ENCODE measurements around the gene HAPLN1. TPM values are rescaled to one million over a fixed set of nuclear protein-coding genes. Genes with fewer than 3 reads are reported as not detected.

The HAPLN1 gene
- polyA plus RNA-seq, 2 donors = 0.02 to 0.04 TPM

DNA sequence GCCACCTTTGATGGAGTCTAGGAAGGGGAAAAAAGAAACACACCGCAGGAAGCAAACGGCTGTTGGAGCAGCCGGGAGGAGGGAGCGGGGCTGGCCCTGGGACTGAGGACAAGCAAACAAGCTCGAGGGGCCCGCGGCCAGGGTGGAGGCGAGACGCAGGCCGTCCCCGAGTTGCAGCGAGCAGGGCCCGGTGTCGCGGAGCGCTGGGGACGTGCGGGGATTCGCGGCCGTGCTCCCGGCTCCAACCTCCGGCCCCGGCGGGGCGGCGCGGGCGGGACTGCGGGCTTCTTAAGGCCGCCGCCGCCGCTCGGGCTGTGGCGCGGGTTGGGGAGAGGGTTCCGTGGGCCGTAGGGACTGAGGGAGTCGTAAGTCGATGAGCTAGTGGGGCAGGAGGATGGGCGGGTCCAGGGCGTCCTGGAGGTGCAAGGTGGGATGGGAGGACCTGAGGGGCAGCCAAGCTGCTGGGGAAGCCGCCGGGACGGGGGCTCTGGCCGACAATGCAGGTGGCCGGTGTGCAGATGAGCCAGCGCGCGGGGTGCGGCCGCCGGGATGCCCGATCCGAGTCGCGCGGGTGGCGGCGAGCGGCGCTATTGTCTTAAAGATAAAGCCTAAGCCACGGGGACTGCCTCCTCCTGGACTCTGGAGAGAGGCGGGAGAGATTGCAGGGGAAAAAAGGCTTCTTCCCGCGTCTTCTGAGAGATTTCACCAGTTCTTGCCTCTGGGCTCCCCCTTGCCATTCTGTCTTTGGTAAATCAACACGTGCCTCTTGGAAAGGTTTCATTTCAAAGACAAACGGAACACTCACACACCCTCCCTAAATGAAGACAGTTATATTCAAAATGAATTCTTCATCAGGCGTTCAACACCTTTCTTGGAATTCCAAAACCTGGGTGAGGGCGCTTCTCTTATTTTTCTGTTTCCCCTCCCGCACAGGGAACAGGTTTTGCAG is 1.6 kb upstream of the HAPLN1 start:
- Histone ChIP-seq H3K36me3 (ENCODE audit: control insufficient read depth in 2 of 2, insufficient read depth in 2 of 2, low read length in 1 of 2) (no peaks in the 10 kb centered on the region), H3K9me3 (ENCODE audit: control insufficient read depth in 2 of 2, insufficient read depth in 1 of 2, low read depth in 1 of 2, low read length in 1 of 2) (no peaks in the 10 kb centered on the region), H3K27ac (ENCODE audit: low read depth in 2 of 2, low read length in 1 of 2) (no peak overlapping the region), H3K4me3 (ENCODE audit: low read depth in 1 of 2, low read length in 2 of 2) (peak overlapping the region; percentile 33 to 36), H3K27me3 (ENCODE audit: control insufficient read depth in 1 of 2, insufficient read depth in 2 of 2, low read length in 2 of 2) (peaks cover 0 to 3% of the 10 kb centered on the region in 2 donors), H3K4me1 (ENCODE audit: control insufficient read depth in 2 of 2, insufficient read depth in 2 of 2, low read length in 1 of 2) (no peaks in the 10 kb centered on the region)
- 3 to 5% methylated on average over 57 to 72 of the region's 72 CpGs for WGBS, 2 donors

DNA sequence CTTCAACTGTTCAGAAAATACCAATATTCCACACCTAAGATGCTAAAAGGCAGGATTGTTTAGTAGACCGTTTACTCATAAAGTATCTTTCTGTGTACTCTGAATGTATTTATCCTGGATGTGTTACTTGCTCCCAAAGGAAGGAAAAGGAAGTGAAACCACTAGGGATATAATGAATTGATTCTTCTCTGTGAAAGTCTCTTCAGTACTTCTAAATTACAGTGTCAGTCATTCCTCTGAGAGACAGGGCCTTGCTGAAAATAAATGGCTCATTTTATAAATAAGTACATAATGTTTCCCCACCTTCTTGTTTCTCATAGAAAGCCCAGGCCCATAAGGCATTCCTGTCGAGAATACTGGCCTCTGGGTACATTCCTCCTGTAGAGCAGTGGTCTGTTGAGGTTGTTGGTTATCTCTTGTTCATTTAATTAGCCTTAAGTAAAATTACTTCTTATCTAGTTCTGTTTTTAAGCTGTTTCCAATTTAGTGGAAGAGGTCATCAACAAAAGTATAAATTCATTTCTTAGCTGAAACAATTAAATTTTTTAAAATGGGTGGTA is 1.6 kb downstream of the HAPLN1 start:
- H3K4me1 ChIP-seq (ENCODE audit: control insufficient read depth in 2 of 2, insufficient read depth in 2 of 2, low read length in 1 of 2) = no peaks in the 10 kb centered on the region
- H3K27ac ChIP-seq (ENCODE audit: low read depth in 2 of 2, low read length in 1 of 2) = no peak overlapping the region
- peaks cover 0 to 3% of the 10 kb centered on the region in 2 donors for H3K27me3 ChIP-seq (ENCODE audit: control insufficient read depth in 1 of 2, insufficient read depth in 2 of 2, low read length in 2 of 2)
- H3K36me3 ChIP-seq (ENCODE audit: control insufficient read depth in 2 of 2, insufficient read depth in 2 of 2, low read length in 1 of 2) = no peaks in the 10 kb centered on the region
- no peaks in the 10 kb centered on the region for H3K9me3 ChIP-seq (ENCODE audit: control insufficient read depth in 2 of 2, insufficient read depth in 1 of 2, low read depth in 1 of 2, low read length in 1 of 2)
- 65 to 70% methylated on average over 2 of the region's 2 CpGs for WGBS, 2 donors
- no peak overlapping the region for H3K4me3 ChIP-seq (ENCODE audit: low read depth in 1 of 2, low read length in 2 of 2)

DNA sequence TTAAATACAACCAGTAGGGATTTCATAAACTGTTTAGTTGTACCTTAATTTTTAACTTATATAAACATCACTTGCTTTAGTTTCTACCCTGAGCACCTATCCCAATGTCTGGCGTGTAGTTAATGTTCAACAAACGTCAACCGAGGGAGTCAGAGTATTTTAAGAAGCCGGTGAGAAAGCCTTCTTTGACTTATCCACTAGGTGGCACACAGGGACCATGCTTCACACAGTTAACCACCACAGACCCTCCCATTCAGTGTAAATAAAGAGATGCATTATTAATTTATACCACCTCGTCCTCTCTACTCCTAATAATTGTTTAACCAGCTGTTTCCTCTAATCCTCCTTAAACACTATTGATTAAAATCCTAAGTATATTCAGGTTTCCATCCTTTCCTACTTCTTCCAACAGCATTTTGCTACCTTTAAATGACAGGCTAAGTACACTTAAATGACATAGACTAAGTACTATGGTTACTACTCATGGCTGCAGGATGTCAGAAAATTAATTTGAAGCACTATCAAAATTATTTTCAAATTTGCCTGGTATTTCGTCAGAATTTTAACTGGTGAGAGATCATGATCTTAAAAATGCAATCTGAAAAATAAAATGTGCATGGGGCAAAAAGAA is 2.3 kb downstream of the HAPLN1 start:
- Histone ChIP-seq H3K36me3 (ENCODE audit: control insufficient read depth in 2 of 2, insufficient read depth in 2 of 2, low read length in 1 of 2) (no peaks in the 10 kb centered on the region), H3K4me3 (ENCODE audit: low read depth in 1 of 2, low read length in 2 of 2) (no peak overlapping the region), H3K27ac (ENCODE audit: low read depth in 2 of 2, low read length in 1 of 2) (no peak overlapping the region), H3K9me3 (ENCODE audit: control insufficient read depth in 2 of 2, insufficient read depth in 1 of 2, low read depth in 1 of 2, low read length in 1 of 2) (no peaks in the 10 kb centered on the region), H3K27me3 (ENCODE audit: control insufficient read depth in 1 of 2, insufficient read depth in 2 of 2, low read length in 2 of 2) (peaks cover 0 to 3% of the 10 kb centered on the region in 2 donors), H3K4me1 (ENCODE audit: control insufficient read depth in 2 of 2, insufficient read depth in 2 of 2, low read length in 1 of 2) (no peaks in the 10 kb centered on the region)
- WGBS, 2 donors = 6 to 7% methylated on average over 6 of the region's 6 CpGs

DNA sequence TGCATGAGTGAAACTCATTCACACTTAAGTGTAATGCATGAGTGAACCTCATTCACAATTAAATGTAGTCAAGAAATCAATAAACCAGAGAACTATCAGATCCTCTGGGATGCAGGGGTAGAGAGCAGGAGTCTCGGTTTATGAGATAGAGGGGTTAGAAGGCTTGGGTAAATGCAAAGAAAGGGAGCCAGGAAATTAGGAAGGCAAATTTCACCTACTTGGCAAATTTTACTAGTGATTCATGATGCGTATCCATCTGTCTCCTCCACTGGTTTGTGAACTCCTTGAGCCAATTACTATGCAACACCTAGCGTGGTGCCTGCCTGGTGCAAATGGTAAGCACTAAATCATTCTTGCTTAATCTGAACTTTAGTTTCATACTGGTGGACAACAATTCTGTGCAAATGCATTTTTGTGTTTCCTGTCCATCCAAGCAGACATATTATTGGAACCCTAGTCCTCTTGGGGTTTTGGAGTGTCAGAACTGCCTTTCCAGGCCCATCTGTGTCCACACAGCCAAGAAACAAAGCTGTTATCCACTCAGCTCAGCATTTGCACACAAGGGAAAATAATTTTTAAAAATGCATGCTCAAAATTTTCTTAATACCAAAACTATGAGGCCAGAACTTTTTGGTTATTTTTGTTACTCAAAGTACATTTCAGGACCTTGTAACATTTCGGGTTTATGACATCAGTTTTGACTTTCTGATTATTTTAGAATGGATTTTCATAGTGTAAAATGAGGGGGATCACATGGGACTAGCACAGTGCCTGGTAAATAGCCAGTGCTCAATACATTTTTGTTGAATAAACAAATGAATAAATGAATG is 5.2 kb downstream of the HAPLN1 start:
- H3K27me3 ChIP-seq (ENCODE audit: control insufficient read depth in 1 of 2, insufficient read depth in 2 of 2, low read length in 2 of 2) = no peaks in the 10 kb centered on the region
- 49 to 65% methylated on average over 4 of the region's 4 CpGs for WGBS, 2 donors
- H3K27ac ChIP-seq (ENCODE audit: low read depth in 2 of 2, low read length in 1 of 2) = no peak overlapping the region
- no peaks in the 10 kb centered on the region for H3K36me3 ChIP-seq (ENCODE audit: control insufficient read depth in 2 of 2, insufficient read depth in 2 of 2, low read length in 1 of 2)
- H3K9me3 ChIP-seq (ENCODE audit: control insufficient read depth in 2 of 2, insufficient read depth in 1 of 2, low read depth in 1 of 2, low read length in 1 of 2) = no peaks in the 10 kb centered on the region
- H3K4me1 ChIP-seq (ENCODE audit: control insufficient read depth in 2 of 2, insufficient read depth in 2 of 2, low read length in 1 of 2) = no peaks in the 10 kb centered on the region
- no peak overlapping the region for H3K4me3 ChIP-seq (ENCODE audit: low read depth in 1 of 2, low read length in 2 of 2)

DNA sequence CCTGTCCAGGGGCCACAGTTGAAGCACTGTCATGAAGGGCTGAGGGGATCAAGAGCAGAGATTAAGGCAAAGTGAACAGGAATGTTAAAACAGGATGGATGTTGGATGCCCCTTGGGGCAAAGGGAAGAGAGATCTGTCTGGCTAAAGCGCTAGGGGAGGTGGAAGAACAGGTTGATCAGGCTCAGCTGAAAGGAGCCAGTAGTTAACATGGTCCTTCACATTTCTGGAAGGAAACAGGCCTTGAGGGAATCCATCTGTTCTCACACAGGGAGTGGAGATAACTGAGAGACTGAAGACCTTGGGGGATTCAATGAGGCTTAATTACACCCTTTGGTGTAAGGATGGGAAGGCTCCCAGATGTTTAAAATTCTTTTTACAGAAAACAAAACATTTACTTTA is 5.8 kb downstream of the HAPLN1 start:
- Histone ChIP-seq H3K27ac (ENCODE audit: low read depth in 2 of 2, low read length in 1 of 2) (no peak overlapping the region), H3K9me3 (ENCODE audit: control insufficient read depth in 2 of 2, insufficient read depth in 1 of 2, low read depth in 1 of 2, low read length in 1 of 2) (no peaks in the 10 kb centered on the region), H3K4me3 (ENCODE audit: low read depth in 1 of 2, low read length in 2 of 2) (no peak overlapping the region), H3K27me3 (ENCODE audit: control insufficient read depth in 1 of 2, insufficient read depth in 2 of 2, low read length in 2 of 2) (no peaks in the 10 kb centered on the region), H3K4me1 (ENCODE audit: control insufficient read depth in 2 of 2, insufficient read depth in 2 of 2, low read length in 1 of 2) (no peaks in the 10 kb centered on the region), H3K36me3 (ENCODE audit: control insufficient read depth in 2 of 2, insufficient read depth in 2 of 2, low read length in 1 of 2) (no peaks in the 10 kb centered on the region)
- WGBS, 2 donors = 56 to 60% methylated on average over 1 of the region's 1 CpG

DNA sequence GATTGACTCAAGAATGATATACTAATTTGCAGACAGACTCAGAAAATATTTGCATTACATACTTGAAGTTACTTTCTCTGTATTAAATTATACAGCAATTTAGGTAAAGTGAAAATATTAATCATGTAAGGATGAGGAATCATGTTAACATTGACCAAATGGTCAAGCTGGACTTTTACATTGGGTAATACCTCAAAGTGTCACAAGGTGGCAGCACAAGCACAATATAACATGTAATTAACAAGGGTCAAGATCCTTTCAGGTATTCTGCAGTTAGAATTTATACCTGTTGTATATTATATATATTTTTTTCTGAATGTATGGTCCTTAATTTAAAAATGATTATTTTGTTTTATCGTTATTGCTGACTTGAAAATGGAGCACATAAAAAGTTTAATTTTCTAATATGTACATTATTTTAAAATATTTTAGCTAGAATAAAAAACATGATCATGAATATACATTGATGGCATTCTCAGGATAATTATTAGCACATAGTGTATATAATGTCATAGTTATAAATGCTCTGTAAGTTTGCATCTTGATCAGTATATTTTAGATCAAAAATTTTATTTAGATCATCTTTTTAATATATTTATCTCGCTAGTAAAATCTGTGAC is 8.6 kb downstream of the HAPLN1 start:
- Histone ChIP-seq H3K9me3 (ENCODE audit: control insufficient read depth in 2 of 2, insufficient read depth in 1 of 2, low read depth in 1 of 2, low read length in 1 of 2) (no peaks in the 10 kb centered on the region), H3K4me3 (ENCODE audit: low read depth in 1 of 2, low read length in 2 of 2) (no peak overlapping the region), H3K36me3 (ENCODE audit: control insufficient read depth in 2 of 2, insufficient read depth in 2 of 2, low read length in 1 of 2) (no peaks in the 10 kb centered on the region), H3K27ac (ENCODE audit: low read depth in 2 of 2, low read length in 1 of 2) (no peak overlapping the region), H3K4me1 (ENCODE audit: control insufficient read depth in 2 of 2, insufficient read depth in 2 of 2, low read length in 1 of 2) (no peaks in the 10 kb centered on the region), H3K27me3 (ENCODE audit: control insufficient read depth in 1 of 2, insufficient read depth in 2 of 2, low read length in 2 of 2) (no peaks in the 10 kb centered on the region)
- 52 to 54% methylated on average over 2 of the region's 2 CpGs for WGBS, 2 donors

GRCh38 chr5:83709973-83710372 is 10.7 kb downstream of the HAPLN1 start:
- Histone ChIP-seq H3K27ac (ENCODE audit: low read depth in 2 of 2, low read length in 1 of 2) (no peak overlapping the region), H3K9me3 (ENCODE audit: control insufficient read depth in 2 of 2, insufficient read depth in 1 of 2, low read depth in 1 of 2, low read length in 1 of 2) (no peaks in the 10 kb centered on the region)

GRCh38 chr5:83708170-83708569 is 12.5 kb downstream of the HAPLN1 start:
- Histone ChIP-seq H3K4me3 (ENCODE audit: low read depth in 1 of 2, low read length in 2 of 2) (no peak overlapping the region), H3K36me3 (ENCODE audit: control insufficient read depth in 2 of 2, insufficient read depth in 2 of 2, low read length in 1 of 2) (no peaks in the 10 kb centered on the region), H3K27ac (ENCODE audit: low read depth in 2 of 2, low read length in 1 of 2) (no peak overlapping the region), H3K27me3 (ENCODE audit: control insufficient read depth in 1 of 2, insufficient read depth in 2 of 2, low read length in 2 of 2) (no peaks in the 10 kb centered on the region), H3K9me3 (ENCODE audit: control insufficient read depth in 2 of 2, insufficient read depth in 1 of 2, low read depth in 1 of 2, low read length in 1 of 2) (no peaks in the 10 kb centered on the region), H3K4me1 (ENCODE audit: control insufficient read depth in 2 of 2, insufficient read depth in 2 of 2, low read length in 1 of 2) (no peaks in the 10 kb centered on the region)
- WGBS, 2 donors = 89 to 94% methylated on average over 1 of the region's 1 CpG

More at GRCh38 chr5:83709973-83710372, 10.7 kb downstream of the HAPLN1 start:
- Histone ChIP-seq H3K27me3 (ENCODE audit: control insufficient read depth in 1 of 2, insufficient read depth in 2 of 2, low read length in 2 of 2) (no peaks in the 10 kb centered on the region), H3K36me3 (ENCODE audit: control insufficient read depth in 2 of 2, insufficient read depth in 2 of 2, low read length in 1 of 2) (no peaks in the 10 kb centered on the region), H3K4me3 (ENCODE audit: low read depth in 1 of 2, low read length in 2 of 2) (no peak overlapping the region), H3K4me1 (ENCODE audit: control insufficient read depth in 2 of 2, insufficient read depth in 2 of 2, low read length in 1 of 2) (no peaks in the 10 kb centered on the region)
- 57 to 64% methylated on average over 4 of the region's 4 CpGs for WGBS, 2 donors

DNA sequence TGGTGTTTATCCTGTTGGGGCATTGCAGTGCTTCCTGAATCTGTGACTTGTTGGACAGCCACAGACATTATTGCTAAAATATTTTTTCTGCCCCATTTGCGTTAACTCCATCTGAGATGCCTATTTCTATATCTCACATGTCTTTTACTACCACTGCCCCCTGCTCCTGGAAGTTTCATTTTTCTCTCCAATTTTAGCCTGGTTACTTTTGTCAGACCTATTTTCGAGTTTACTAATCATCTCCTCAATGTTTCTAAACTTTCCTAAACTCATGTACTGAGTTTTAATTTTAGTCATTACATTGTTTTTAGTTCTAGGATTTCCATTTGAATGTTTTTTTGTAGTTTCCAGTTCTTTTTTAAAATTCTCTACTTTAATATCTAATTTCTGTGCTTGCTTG is 17.6 kb downstream of the HAPLN1 start:
- 73% methylated on average over 2 of the region's 2 CpGs for WGBS, 2 donors
- no peaks in the 10 kb centered on the region for H3K9me3 ChIP-seq (ENCODE audit: control insufficient read depth in 2 of 2, insufficient read depth in 1 of 2, low read depth in 1 of 2, low read length in 1 of 2)
- H3K27ac ChIP-seq (ENCODE audit: low read depth in 2 of 2, low read length in 1 of 2) = no peak overlapping the region
- H3K36me3 ChIP-seq (ENCODE audit: control insufficient read depth in 2 of 2, insufficient read depth in 2 of 2, low read length in 1 of 2) = no peaks in the 10 kb centered on the region
- H3K27me3 ChIP-seq (ENCODE audit: control insufficient read depth in 1 of 2, insufficient read depth in 2 of 2, low read length in 2 of 2) = no peaks in the 10 kb centered on the region
- no peak overlapping the region for H3K4me3 ChIP-seq (ENCODE audit: low read depth in 1 of 2, low read length in 2 of 2)
- no peaks in the 10 kb centered on the region for H3K4me1 ChIP-seq (ENCODE audit: control insufficient read depth in 2 of 2, insufficient read depth in 2 of 2, low read length in 1 of 2)

All from esophagus (tissue), 2 donors.